Activated CD4-positive, CD25-positive, alpha-beta regulatory T cell treated with anti-CD3 and anti-CD28 coated beads, Interleukin-2, amount 50 U/mL, for 72 hours (primary cell): ENCODE measurements around the gene FSTL1.

ENCODE experiments used
- DNase-seq: peaks from one replicate; pipeline ENCODE4 v3.0.0; 2021

FSTL1 gene

GRCh38 chr3:120348991-120349854 is 101.6 kb downstream of the FSTL1 start, which contains the start of gene LRRC58:
Gene LRRC58, minus strand, starts transcription at chr3:120349354. Its CDS starts 111 bp downstream, at chr3:120349243.
- DNase-seq: peak; percentile 94

DNA sequence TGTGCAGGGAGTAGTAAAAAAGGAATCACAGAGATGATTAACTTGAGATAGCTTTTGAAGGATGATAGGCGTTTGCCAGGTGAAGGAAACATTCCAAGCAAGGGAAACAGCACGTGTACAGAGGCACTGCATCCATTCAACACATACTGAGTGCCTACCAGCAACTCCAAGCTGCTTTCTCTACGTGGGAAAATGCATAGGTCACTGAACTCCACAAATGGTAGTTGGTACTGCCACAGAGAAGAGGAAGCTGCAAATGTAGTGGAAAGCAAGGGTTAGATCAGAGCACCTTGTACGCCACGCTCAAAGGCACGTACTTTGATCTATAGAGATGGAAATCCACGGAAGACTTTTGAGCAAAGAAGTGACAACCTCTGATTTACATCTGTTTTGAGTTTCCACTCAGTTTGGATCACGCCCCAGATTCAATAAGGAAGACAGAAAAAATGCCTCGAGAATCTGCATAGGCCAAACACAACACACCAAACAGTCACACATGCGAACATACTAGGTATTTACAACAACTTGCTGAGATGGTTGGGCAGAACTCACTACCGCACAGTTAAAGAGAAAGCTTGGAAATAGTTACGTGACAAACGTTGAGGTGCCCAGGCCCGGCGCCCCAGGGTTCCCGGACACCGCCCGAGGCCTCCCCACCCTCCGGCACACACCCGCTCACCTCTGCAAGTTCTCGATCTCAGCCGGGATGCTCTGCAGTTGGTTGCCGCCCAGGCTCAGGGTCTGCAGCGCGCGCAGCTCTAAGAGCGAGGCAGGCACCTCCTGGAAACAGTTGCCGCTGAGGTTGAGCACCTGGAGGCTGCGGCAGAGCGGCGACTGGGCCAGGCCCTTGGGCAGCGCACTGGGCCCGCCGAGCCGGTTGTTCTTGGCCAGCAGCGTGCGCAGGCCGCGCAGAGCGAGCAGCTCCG is 102.5 kb downstream of the FSTL1 start:
- DNase-seq: no peak

GRCh38 chr3:120344349-120344748 is 106.4 kb downstream of the FSTL1 start:
- no peak for DNase-seq
